ENCODE results near the gene CCDC148.

Gene CCDC148

GRCh38 chr2:158414538-158414937, 42.0 kb downstream of the CCDC148 start:
- DNase-seq (ENCODE audit: low spot score) = no peak

- DNase-seq (ENCODE audit: low spot score) = no peak
Observed at GRCh38 chr2:158413581-158413980, 43.0 kb downstream of the CCDC148 start.

- DNase-seq (ENCODE audit: low spot score) = no peak
Observed at GRCh38 chr2:158412206-158412605, 44.3 kb downstream of the CCDC148 start.

GRCh38 chr2:158411748-158412147, 44.8 kb downstream of the CCDC148 start:
- no peak for DNase-seq (ENCODE audit: low spot score)

- DNase-seq (ENCODE audit: low spot score) = no peak
Observed at GRCh38 chr2:158410132-158410531, 46.4 kb downstream of the CCDC148 start.

- peak; percentile 19 for DNase-seq (ENCODE audit: low spot score)
Observed at GRCh38 chr2:158407031-158407430, 49.5 kb downstream of the CCDC148 start.

GRCh38 chr2:158405341-158405740, 51.2 kb downstream of the CCDC148 start:
- DNase-seq (ENCODE audit: low spot score) = no peak

GRCh38 chr2:158403237-158403636, 53.3 kb downstream of the CCDC148 start:
- DNase-seq (ENCODE audit: low spot score) = no peak

GRCh38 chr2:158402665-158403064, 53.9 kb downstream of the CCDC148 start:
- no peak for DNase-seq (ENCODE audit: low spot score)

GRCh38 chr2:158395166-158395565, 61.4 kb downstream of the CCDC148 start:
- no peak for DNase-seq (ENCODE audit: low spot score)

GRCh38 chr2:158394453-158394852, 62.1 kb downstream of the CCDC148 start:
- DNase-seq (ENCODE audit: low spot score) = no peak

- DNase-seq (ENCODE audit: low spot score) = no peak
Observed at GRCh38 chr2:158393886-158394285, 62.7 kb downstream of the CCDC148 start.

GRCh38 chr2:158392687-158393086, 63.9 kb downstream of the CCDC148 start:
- DNase-seq (ENCODE audit: low spot score) = no peak

GRCh38 chr2:158391876-158392275, 64.7 kb downstream of the CCDC148 start:
- no peak for DNase-seq (ENCODE audit: low spot score)

- no peak for DNase-seq (ENCODE audit: low spot score)
Observed at GRCh38 chr2:158391361-158391760, 65.2 kb downstream of the CCDC148 start.

GRCh38 chr2:158388159-158388558, 68.4 kb downstream of the CCDC148 start:
- DNase-seq (ENCODE audit: low spot score) = no peak

GRCh38 chr2:158385646-158386045, 70.9 kb downstream of the CCDC148 start:
- no peak for DNase-seq (ENCODE audit: low spot score)

- DNase-seq (ENCODE audit: low spot score) = no peak
Observed at GRCh38 chr2:158381978-158382377, 74.6 kb downstream of the CCDC148 start.

- DNase-seq (ENCODE audit: low spot score) = no peak
Observed at GRCh38 chr2:158381205-158381604, 75.3 kb downstream of the CCDC148 start.

GRCh38 chr2:158380746-158381145, 75.8 kb downstream of the CCDC148 start:
- DNase-seq (ENCODE audit: low spot score) = no peak

GRCh38 chr2:158378926-158379325, 77.6 kb downstream of the CCDC148 start:
- no peak for DNase-seq (ENCODE audit: low spot score)

GRCh38 chr2:158366342-158366741, 90.2 kb downstream of the CCDC148 start:
- no peak for DNase-seq (ENCODE audit: low spot score)

GRCh38 chr2:158359846-158360245, 96.7 kb downstream of the CCDC148 start:
- no peak for DNase-seq (ENCODE audit: low spot score)

- DNase-seq (ENCODE audit: low spot score) = no peak
Observed at GRCh38 chr2:158357699-158358098, 98.9 kb downstream of the CCDC148 start.

GRCh38 chr2:158357122-158357521, 99.4 kb downstream of the CCDC148 start:
- no peak for DNase-seq (ENCODE audit: low spot score)
